HEK293 (cell line): ENCODE results near the gene RNF40.

Source experiments
- CTCF ChIA-PET: fragments of 350-600 bp; formaldehyde crosslinking; extraction: SDS; loops from one replicate; lab custom pipeline; 2021; ENCODE audit warnings: antibody characterized with exemption; lab: Yijun Ruan, JAX
- POLR2A ChIA-PET: fragments of 300-600 bp; formaldehyde crosslinking; extraction: SDS; loops from one replicate; lab custom pipeline; 2020; ENCODE audit warnings: antibody characterized with exemption, inconsistent platforms; lab: Yijun Ruan, JAX
- H3K27ac ChIP-seq: fragments of 200-500 bp; sonication (Bioruptor generic); 2 replicates; pipeline ENCODE4 v1.5.1; 2014; ENCODE audit warnings: low read depth, low read length, control low read depth, inconsistent platforms; ENCODE audit errors: extremely low read depth
- H3K36me3 ChIP-seq, 2 experiments: fragments of 200-500 bp in 1 of 2; sonication (Bioruptor generic) in 1 of 2; 1 replicate in 1 of 2; 2 replicates in 1 of 2; pipeline ENCODE4 v1.5.1; 2014 to 2017; ENCODE audit warnings: inconsistent platforms in 2 of 2, low read length in 2 of 2; ENCODE audit not compliant: control insufficient read depth in 2 of 2, insufficient read depth in 1 of 2
- H3K4me1 ChIP-seq: fragments of 200-500 bp; sonication (Bioruptor generic); 2 replicates; pipeline ENCODE4 v1.5.1; 2014; ENCODE audit warnings: mild to moderate bottlenecking, low read length, inconsistent platforms; ENCODE audit not compliant: control insufficient read depth, insufficient read depth
- H3K4me3 ChIP-seq: 2 replicates; pipeline ENCODE4 v1.5.1; 2011; ENCODE audit warnings: low read depth, mild to moderate bottlenecking, control low read depth, low read length, moderate library complexity
- H3K9me3 ChIP-seq: fragments of 200-500 bp; sonication (Bioruptor generic); 2 replicates; pipeline ENCODE4 v1.5.1; 2014; ENCODE audit warnings: low read depth, low read length, inconsistent platforms; ENCODE audit not compliant: control insufficient read depth, insufficient read depth
- GLIS2 ChIP-seq: fragments of 450-650 bp; formaldehyde crosslinking; IDR thresholded peaks from 2 replicates; pipeline ENCODE4 v1.5.1; 2016; ENCODE audit warnings: missing biosample characterization, missing genetic modification characterization
- KLF7 ChIP-seq: fragments of 450-650 bp; formaldehyde crosslinking; IDR thresholded peaks from 2 replicates; pipeline ENCODE4 v1.5.1; 2016; ENCODE audit warnings: missing biosample characterization, missing genetic modification characterization, borderline replicate concordance
- PBX3 ChIP-seq: sonication (generic); formaldehyde crosslinking; IDR thresholded peaks from 2 replicates; pipeline ENCODE4 v1.8.1; 2022; ENCODE audit warnings: mild to moderate bottlenecking, moderate library complexity, missing genetic modification reagents
- PRDM10 ChIP-seq: fragments of 450-650 bp; formaldehyde crosslinking; IDR thresholded peaks from 2 replicates; pipeline ENCODE4 v1.5.1; 2016; ENCODE audit warnings: missing biosample characterization, missing genetic modification characterization
- SP3 ChIP-seq: fragments of 450-650 bp; formaldehyde crosslinking; IDR thresholded peaks from 2 replicates; pipeline ENCODE4 v1.5.1; 2016; ENCODE audit warnings: missing biosample characterization, missing genetic modification characterization
- TSHZ1 ChIP-seq: fragments of 450-650 bp; formaldehyde crosslinking; IDR thresholded peaks from 2 replicates; pipeline ENCODE4 v1.5.1; 2016; ENCODE audit warnings: missing biosample characterization, missing genetic modification characterization, borderline replicate concordance
- WT1 ChIP-seq: fragments of 450-650 bp; formaldehyde crosslinking; IDR thresholded peaks from 2 replicates; pipeline ENCODE4 v1.5.1; 2016; ENCODE audit warnings: missing biosample characterization, missing genetic modification characterization
- ZBTB11 ChIP-seq: fragments of 450-650 bp; formaldehyde crosslinking; conservative IDR thresholded peaks from 2 replicates; pipeline ENCODE4 v1.5.1; 2016; ENCODE audit warnings: low read depth, missing biosample characterization, missing genetic modification characterization
- ZFP41 ChIP-seq: fragments of 450-650 bp; formaldehyde crosslinking; IDR thresholded peaks from 2 replicates; pipeline ENCODE4 v1.5.1; 2016; ENCODE audit warnings: missing biosample characterization, missing genetic modification characterization, borderline replicate concordance
- ZNF121 ChIP-seq: fragments of 450-650 bp; formaldehyde crosslinking; IDR thresholded peaks from 2 replicates; pipeline ENCODE4 v1.5.1; 2016; ENCODE audit warnings: missing biosample characterization, missing genetic modification characterization
- ZNF280C ChIP-seq: fragments of 450-650 bp; formaldehyde crosslinking; IDR thresholded peaks from 2 replicates; pipeline ENCODE4 v1.5.1; 2016; ENCODE audit warnings: missing biosample characterization, missing genetic modification characterization
- ZNF521 ChIP-seq: fragments of 450-650 bp; formaldehyde crosslinking; IDR thresholded peaks from 2 replicates; pipeline ENCODE4 v1.5.1; 2017; ENCODE audit warnings: missing biosample characterization, mild to moderate bottlenecking, missing genetic modification characterization
- ZNF549 ChIP-seq: fragments of 450-650 bp; IDR thresholded peaks from 2 replicates; pipeline ENCODE4 v1.5.1; 2018; ENCODE audit warnings: missing biosample characterization, missing genetic modification characterization, mild to moderate bottlenecking, inconsistent platforms, moderate library complexity
- ZNF623 ChIP-seq: fragments of 450-650 bp; formaldehyde crosslinking; IDR thresholded peaks from 2 replicates; pipeline ENCODE4 v1.5.1; 2016; ENCODE audit warnings: missing biosample characterization, missing genetic modification characterization
- ZNF654 ChIP-seq: fragments of 450-650 bp; formaldehyde crosslinking; IDR thresholded peaks from 2 replicates; pipeline ENCODE4 v1.5.1; 2016; ENCODE audit warnings: low read depth, missing biosample characterization, missing genetic modification characterization
- ZNF692 ChIP-seq: fragments of 450-650 bp; formaldehyde crosslinking; IDR thresholded peaks from 2 replicates; pipeline ENCODE4 v1.5.1; 2016; ENCODE audit warnings: missing biosample characterization, missing genetic modification characterization

The RNF40 gene

GRCh38 chr16:30715750-30716445 is 46.2 kb upstream of the RNF40 start:
- H3K36me3 ChIP-seq = peaks cover 82 to 93% of the 10 kb centered on the region in 2 experiments
- no peaks in the 10 kb centered on the region for H3K9me3 ChIP-seq
- H3K4me1 ChIP-seq = no peaks in the 10 kb centered on the region
- TF ChIP-seq KLF7 (no peak), PRDM10 (peak; percentile 61), PBX3 (CRISPR knock-in tag) (no peak), WT1 (tag by site-specific recombination) (no peak), ZNF521 (no peak)
- H3K27ac ChIP-seq = no peak overlapping the region
- ChIA-PET POLR2A (interaction anchor here (0.7 kb wide), 1 partner anchor 45 kb away, joined by 3 read pairs; no protein-coding TSS in a partner anchor), CTCF (interaction anchor here (0.6 to 0.9 kb wide), 2 partner anchors 21 to 306 kb away, joined by 4 read pairs; no protein-coding TSS in a partner anchor)
- H3K4me3 ChIP-seq = no peak overlapping the region

- H3K27ac ChIP-seq = no peak overlapping the region
- ChIA-PET POLR2A (interaction anchor here (1.0 to 1.6 kb wide), 2 partner anchors 10 to 28 kb away, joined by 3 to 5 read pairs; partner anchors contain the start of gene PHKG2), CTCF (interaction anchor here (0.6 kb wide), 1 partner anchor 15 kb away, joined by 3 read pairs; no protein-coding TSS in a partner anchor)
- no peaks in the 10 kb centered on the region for H3K9me3 ChIP-seq
- peaks cover 74 to 97% of the 10 kb centered on the region in 2 experiments for H3K36me3 ChIP-seq
- H3K4me3 ChIP-seq = no peak overlapping the region
- no peaks in the 10 kb centered on the region for H3K4me1 ChIP-seq
- TF ChIP-seq KLF7 (no peak), ZNF121 (tag by site-specific recombination) (no peak), ZNF654 (tag by site-specific recombination) (no peak), ZNF692 (no peak), SP3 (tag by site-specific recombination) (no peak), ZNF623 (no peak), ZFP41 (no peak), GLIS2 (tag by site-specific recombination) (no peak), ZBTB11 (no peak), ZNF280C (tag by site-specific recombination) (no peak), TSHZ1 (tag by site-specific recombination) (no peak), ZNF549 (tag by site-specific recombination) (no peak)
Measured at GRCh38 chr16:30720086-30720485, 42.0 kb upstream of the RNF40 start.
